Activated T-cell treated with anti-CD3 and anti-CD28 coated beads, Interleukin-2, amount 50 U/mL, for 4 hours (primary cell): ENCODE data around the gene DENND1A. TPM values are rescaled to one million over a fixed set of nuclear protein-coding genes. Genes with fewer than 3 reads are reported as not detected.
"Not testable (repeated sequence)": the region's sequence is repeated elsewhere in the genome, so short reads cannot be mapped to it uniquely, and the experiment has no call there.

ENCODE experiments used
- ATAC-seq, 2 donors: fragments of 200-7000 bp; cut with Tn5 transposase; one replicate each; pipeline ENCODE4 v1.10.0; 2021
- DNase-seq: peaks from one replicate; pipeline ENCODE4 v3.0.0-alpha.2; 2020
- H3K27me3 Mint-ChIP-seq: one replicate; pipeline ENCODE4 v1.8.0; 2021; ENCODE audit warnings: low read depth, mixed read lengths
- H3K36me3 Mint-ChIP-seq: one replicate; pipeline ENCODE4 v1.8.0; 2022; ENCODE audit warnings: mixed read lengths; ENCODE audit not compliant: insufficient read depth
- H3K4me1 Mint-ChIP-seq: one replicate; pipeline ENCODE4 v1.8.0; 2021; ENCODE audit warnings: low read depth, mixed read lengths
- H3K4me3 Mint-ChIP-seq: one replicate; pipeline ENCODE4 v1.8.0; 2021; ENCODE audit warnings: mild to moderate bottlenecking, moderate library complexity, mixed read lengths
- H3K9me3 Mint-ChIP-seq: one replicate; pipeline ENCODE4 v1.8.0; 2021; ENCODE audit warnings: mixed read lengths
- total RNA-seq, 3 donors: library from RNA; stranded (reverse); gene quantifications; one replicate each; pipeline ENCODE4 v1.2.1, GENCODE V29; 2021

DENND1A gene
- total RNA-seq, 3 donors from 2014 or later, result 15.5 to 21.7 (median 16.9) TPM

DNA sequence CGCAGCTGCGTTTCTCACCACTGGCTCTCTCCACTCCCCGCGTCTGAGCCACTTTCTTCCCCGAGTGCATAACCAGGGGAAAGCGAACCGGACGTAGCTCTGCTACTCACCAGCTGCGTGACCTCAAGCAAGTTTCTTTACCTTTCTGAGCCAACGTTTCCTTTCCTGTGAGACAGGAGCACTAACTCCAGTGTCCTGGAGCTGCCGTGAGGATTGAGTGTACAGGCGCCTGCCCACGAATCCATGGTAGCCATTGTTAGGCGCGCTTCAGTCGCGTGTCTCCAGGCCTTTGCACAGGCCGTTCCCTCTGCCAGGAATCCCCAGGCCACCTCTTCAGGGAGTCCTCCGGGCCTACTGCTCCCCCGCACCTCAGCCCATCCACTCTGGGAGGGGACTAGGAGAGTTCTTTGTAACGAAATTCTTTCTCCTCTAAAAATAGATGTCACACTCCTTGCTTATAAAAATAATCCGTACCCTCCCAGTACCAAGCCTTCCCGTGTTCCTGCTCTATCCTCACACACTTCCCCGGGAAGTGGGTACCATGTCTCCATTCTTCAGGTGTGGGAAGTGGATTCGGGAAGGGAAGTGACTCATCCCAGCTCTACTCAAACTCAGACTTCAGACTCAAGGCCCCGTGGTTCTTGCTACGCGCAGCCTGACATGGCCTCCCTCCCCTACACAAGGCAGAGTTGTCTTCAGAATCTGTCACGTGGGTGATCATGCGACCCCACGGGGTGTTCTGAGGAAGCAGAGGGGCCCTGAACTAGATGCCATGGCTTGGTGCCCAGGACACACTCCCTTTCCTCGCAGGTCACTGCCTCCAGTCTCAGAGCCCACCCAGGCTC, 590.0 kb downstream of the DENND1A start:
- peak overlapping the region; percentile 85 for H3K4me3 Mint-ChIP-seq
- H3K36me3 Mint-ChIP-seq, result no peaks in the 10 kb centered on the region
- DNase-seq, result peak; percentile 21
- H3K9me3 Mint-ChIP-seq, result no peaks in the 10 kb centered on the region
- peak; percentile 72 to 76 for ATAC-seq
- peaks cover 47% of the 10 kb centered on the region for H3K4me1 Mint-ChIP-seq
- no peaks in the 10 kb centered on the region for H3K27me3 Mint-ChIP-seq

DNA sequence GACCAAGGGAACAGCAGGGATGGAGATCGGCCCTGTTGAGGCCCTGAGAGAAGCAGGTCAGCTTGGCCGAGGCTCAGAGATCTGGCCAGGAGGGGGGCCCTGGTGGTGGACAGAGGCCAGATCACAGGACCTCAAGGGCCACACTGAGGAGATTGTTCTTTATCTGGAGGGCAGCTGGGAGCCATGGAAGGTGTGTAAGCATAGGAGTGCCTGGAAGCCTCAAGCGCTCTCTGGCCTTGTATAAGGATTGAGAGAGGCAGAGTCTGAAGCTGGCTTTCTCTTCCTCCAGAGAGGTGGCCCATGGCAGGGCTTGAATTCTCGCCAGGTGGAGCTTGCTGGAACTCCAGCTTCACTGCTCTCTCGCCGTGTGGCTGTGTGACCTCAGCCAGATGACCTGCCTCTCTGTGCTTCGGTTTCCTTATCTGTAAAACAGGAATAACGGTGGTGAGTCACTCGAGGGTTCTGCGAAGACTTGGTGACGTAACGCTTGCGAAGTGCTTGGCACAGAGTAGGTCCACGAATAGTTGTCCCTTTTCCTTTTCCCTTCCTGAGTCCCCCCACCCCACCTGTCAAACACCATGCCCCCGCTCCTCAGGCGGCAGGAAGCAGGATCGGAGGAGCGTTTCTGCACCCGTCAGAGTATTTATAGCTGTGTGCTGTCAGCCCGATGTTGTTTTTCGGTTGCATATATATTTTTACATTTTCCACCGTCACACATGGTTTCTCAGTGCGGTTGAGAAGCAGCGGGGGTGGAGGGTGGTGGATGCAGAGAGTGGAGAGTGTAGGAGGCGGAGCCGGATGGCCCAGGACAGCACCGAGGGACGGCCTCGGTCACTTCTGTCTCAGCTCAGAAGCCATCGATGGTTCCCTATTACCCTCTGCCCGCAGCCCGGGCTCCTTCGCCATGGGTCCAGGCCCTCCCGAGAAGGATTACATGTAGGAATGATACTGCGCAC, 590.9 kb downstream of the DENND1A start:
- Mint-ChIP-seq H3K27me3 (no peaks in the 10 kb centered on the region), H3K36me3 (no peaks in the 10 kb centered on the region), H3K9me3 (no peaks in the 10 kb centered on the region), H3K4me3 (peak overlapping the region; percentile 85), H3K4me1 (peaks cover 47% of the 10 kb centered on the region)
- peak; percentile 43 for DNase-seq
- ATAC-seq, result peak; percentile 76

DNA sequence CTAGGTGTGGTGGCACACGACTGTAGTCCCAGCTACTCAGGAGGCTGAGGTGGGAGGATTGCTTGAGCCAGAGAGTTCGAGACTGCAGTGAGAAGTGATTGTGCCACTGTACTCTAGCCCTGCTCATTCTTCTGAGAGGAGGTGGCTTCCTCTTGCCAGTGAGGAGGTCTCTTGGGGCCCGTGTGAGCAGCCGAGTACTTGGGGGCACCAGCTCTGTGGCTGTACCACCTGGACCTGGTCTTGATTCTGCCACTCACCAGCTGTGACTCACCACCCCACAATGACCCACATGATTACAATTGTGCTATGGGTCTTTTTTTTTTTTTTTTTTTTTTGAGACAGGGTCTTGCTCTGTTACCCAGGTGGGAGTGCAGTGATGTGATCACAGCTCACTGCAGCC, 592.0 kb downstream of the DENND1A start:
- DNase-seq, result no peak
- ATAC-seq, result no peak
- H3K36me3 Mint-ChIP-seq, result no peaks in the 10 kb centered on the region
- no peaks in the 10 kb centered on the region for H3K9me3 Mint-ChIP-seq
- H3K27me3 Mint-ChIP-seq, result no peaks in the 10 kb centered on the region
- peaks cover 48% of the 10 kb centered on the region for H3K4me1 Mint-ChIP-seq
- H3K4me3 Mint-ChIP-seq, result no peak overlapping the region

DNA sequence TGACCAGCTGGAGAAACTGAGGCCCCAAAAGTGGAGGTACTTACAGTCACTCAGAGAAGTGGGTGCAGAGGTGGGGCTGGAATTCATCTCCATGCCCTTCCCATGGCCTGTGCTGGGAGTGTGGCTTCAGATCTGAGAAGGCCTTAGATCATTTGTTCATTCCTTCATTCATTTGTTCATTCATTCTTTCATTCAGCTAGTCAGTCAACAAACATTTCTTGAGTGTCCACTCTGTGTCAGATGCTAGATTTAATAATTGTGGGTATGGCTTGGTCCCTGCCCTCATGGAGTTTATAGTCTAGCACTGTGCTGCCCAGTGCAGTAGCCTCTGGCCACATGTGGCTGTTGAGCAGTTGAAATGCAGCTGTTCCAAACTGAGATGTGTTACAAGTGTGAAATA, 593.0 kb downstream of the DENND1A start:
- Mint-ChIP-seq H3K4me3 (no peak overlapping the region), H3K9me3 (no peaks in the 10 kb centered on the region), H3K36me3 (no peaks in the 10 kb centered on the region), H3K27me3 (no peaks in the 10 kb centered on the region), H3K4me1 (peaks cover 47% of the 10 kb centered on the region)
- no peak for ATAC-seq
- DNase-seq, result no peak

DNA sequence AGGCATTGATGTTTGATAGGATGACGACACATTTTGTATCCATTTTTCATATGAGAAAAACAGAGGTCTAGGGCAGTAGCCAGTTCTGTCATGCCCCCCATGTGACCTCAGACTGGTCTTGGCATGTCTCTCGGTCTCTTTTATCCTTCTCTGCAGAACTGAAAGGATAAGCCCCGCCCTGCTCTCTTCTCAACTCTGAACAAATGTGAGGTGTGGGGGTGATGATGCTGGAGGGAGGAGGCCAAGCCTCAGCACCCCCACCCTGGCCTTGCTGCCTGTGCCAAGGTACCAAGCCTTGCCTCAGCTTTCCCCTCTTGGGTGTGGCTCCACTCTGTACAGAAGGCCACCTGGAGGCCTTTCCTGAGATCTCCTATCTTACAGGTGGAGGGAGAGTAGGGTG, 593.5 kb downstream of the DENND1A start:
- no peak for ATAC-seq
- peaks cover 42% of the 10 kb centered on the region for H3K4me1 Mint-ChIP-seq
- H3K36me3 Mint-ChIP-seq, result no peaks in the 10 kb centered on the region

DNA sequence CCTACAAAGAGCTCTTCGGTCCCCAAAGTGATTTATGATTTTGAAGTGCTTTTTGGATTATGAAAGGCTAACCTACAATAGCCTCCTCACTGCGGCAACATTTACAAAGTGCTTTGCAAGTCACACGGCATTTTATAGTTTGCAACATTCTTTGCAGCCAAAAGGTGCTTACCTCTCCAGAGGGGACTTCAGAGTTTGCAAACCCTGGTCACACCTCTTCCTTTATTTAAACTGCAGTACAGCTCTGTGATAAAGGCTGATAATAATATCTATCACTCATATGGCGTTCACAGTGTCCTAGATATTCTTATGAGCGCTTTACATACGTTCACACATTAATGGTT, 594.0 kb downstream of the DENND1A start:
- DNase-seq, result no peak
- Mint-ChIP-seq H3K4me1 (peaks cover 37% of the 10 kb centered on the region), H3K27me3 (no peaks in the 10 kb centered on the region), H3K4me3 (no peak overlapping the region), H3K36me3 (no peaks in the 10 kb centered on the region), H3K9me3 (no peaks in the 10 kb centered on the region)
- no peak for ATAC-seq

More for the DNA sequence above, 593.5 kb downstream of the DENND1A start:
- Mint-ChIP-seq H3K4me3 (no peak overlapping the region), H3K9me3 (no peaks in the 10 kb centered on the region), H3K27me3 (no peaks in the 10 kb centered on the region)
- DNase-seq, result no peak

DNA sequence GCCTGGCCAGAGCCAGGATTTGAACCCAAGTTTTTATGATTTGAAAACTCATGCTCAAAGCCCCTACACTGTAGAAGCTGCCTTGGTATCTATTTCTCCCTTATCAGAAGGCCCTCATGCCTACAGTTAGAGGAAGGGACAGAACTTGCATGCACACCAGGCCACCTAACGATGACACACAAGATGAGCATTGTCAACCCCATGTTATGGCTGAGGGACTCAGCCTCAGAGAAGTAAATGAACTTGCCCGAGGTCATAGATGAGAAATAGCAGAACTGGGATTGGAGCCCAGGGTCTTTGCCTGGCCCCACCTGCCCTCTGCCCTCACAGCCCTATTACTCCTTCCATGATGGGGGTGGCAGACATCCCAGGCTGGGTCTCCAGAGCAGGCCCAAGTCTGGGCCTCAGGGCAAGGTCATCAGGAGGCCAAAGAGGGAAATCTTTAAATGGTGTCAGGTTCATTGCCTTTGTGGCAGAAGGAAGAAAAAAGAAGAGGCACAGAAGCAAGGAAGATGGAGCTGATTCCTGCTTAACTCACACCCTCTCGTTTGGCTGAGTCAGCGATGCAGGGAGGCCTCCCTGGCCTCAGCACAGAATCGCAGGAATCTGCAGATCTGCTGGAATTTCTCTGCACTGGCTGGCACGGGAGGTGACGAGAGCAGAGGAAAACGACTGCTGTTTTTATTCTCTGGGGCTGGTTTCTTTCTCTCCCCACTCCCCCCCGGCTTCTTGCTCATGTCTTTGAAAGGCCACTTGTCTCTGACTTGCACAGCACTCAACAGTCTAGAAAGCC, 594.5 kb downstream of the DENND1A start:
- Mint-ChIP-seq H3K27me3 (no peaks in the 10 kb centered on the region), H3K9me3 (no peaks in the 10 kb centered on the region), H3K36me3 (no peaks in the 10 kb centered on the region), H3K4me3 (no peak overlapping the region), H3K4me1 (peaks cover 31% of the 10 kb centered on the region)
- DNase-seq (no peak), ATAC-seq (no peak)

DNA sequence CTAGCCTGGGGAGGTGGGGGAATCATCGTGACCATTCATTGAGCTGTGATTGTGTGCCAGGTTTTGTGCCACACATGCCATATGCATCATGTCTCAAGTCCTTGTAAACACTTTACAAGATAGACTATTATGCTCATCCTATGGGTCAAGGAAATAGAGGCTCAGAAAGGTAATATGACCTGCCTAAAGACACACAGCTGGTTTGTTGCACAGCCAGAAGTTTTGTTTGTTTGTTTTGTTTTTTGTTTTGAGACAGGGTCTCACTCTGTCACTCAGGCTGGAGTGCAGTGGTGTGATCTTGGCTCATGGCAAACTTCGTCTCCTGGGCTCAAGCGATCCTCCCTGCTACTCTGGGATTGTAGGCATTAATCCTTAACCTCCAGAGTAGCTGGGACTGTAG, 595.3 kb downstream of the DENND1A start:
- no peak for ATAC-seq
- Mint-ChIP-seq H3K4me1 (peaks cover 24% of the 10 kb centered on the region), H3K9me3 (no peaks in the 10 kb centered on the region), H3K27me3 (no peaks in the 10 kb centered on the region), H3K36me3 (no peaks in the 10 kb centered on the region), H3K4me3 (no peak overlapping the region)
- DNase-seq, result no peak

DNA sequence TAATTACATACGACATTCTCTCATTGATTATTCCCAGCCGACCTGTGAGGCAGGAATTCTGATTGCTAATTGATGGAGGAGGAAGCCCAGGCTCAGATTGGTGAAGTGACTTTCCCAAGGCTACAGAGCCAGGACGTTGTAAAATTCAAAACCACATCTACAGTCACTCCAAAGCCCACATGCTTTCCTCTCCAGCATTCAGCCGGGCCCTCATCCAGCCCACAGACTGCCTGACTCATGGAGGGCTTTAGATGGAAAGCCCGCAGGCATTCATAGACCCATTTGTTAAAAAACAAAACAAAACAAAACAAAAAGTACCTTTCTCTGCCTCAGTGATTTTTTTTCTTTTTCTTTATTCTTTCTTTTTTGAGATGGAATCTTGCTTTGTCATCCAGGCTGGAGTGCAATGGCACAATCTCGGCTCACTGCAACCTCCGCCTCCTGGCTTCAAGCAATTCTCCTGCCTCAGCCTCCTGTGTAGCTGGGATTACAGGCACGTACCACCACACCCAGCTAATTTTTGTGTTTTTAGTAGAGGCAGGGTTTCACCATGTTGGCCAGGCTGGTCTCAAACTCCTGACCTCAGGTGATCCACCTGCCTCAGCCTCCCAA, 596.8 kb downstream of the DENND1A start:
- H3K9me3 Mint-ChIP-seq, H3K4me3 Mint-ChIP-seq, H3K36me3 Mint-ChIP-seq, H3K27me3 Mint-ChIP-seq, DNase-seq: not testable (repeated sequence)
- ATAC-seq, result peak; percentile 57 to 71
- H3K4me1 Mint-ChIP-seq, result peaks cover 13% of the 10 kb centered on the region

DNA sequence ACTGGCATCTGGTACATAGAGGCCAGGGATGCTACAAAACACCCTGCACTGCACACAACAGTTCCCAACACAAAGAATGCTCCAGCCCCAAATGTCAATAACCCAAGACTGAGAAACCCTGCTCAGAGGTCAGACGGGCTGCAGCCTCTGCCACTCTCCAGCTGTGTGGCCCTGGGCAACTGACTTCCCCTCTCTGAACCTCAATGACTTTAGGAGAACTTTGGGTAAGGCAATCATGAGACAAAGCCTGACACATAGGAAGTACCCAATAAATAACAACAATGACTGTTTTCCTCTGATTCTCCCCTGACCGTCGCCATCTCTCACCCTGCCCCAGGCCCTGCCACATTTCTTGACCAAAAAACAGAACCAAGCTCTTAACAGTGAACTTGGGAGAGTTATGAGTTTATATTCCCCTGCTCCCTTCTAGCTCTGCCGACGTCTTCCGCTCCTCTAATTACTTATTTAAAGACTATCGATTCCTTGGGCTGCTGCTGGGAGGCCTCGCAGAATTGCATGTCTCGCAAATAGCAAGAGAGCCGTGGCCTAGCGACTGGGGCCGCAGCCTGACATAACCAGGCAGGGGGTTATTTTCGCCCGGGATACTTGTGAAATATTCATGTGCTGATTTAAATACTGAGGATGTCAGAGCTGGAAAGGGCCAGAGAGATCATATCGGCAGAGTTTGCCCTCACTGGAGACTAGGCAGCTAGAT, 598.4 kb downstream of the DENND1A start:
- no peak overlapping the region for H3K4me3 Mint-ChIP-seq
- H3K4me1 Mint-ChIP-seq, result peaks cover 8% of the 10 kb centered on the region
- no peaks in the 10 kb centered on the region for H3K36me3 Mint-ChIP-seq
- no peaks in the 10 kb centered on the region for H3K9me3 Mint-ChIP-seq
- ATAC-seq, result no peak
- no peak for DNase-seq
- H3K27me3 Mint-ChIP-seq, result no peaks in the 10 kb centered on the region

Other genes starting within 250 kb of the DENND1A start
- under 1 TPM in 1 of 3 donors, not detected in 2; 0.10 TPM for gene LHX2, start 81.6 kb upstream of the DENND1A start, total RNA-seq